ENCODE results near the gene CD37. TPM values are rescaled to one million over a fixed set of nuclear protein-coding genes. Genes with fewer than 3 reads are reported as not detected.
"Not testable (repeated sequence)": the region's sequence is repeated elsewhere in the genome, so short reads cannot be mapped to it uniquely, and the experiment has no call there.

Gene CD37
- total RNA-seq, 1 experiment from 2014 or later = not detected

DNA sequence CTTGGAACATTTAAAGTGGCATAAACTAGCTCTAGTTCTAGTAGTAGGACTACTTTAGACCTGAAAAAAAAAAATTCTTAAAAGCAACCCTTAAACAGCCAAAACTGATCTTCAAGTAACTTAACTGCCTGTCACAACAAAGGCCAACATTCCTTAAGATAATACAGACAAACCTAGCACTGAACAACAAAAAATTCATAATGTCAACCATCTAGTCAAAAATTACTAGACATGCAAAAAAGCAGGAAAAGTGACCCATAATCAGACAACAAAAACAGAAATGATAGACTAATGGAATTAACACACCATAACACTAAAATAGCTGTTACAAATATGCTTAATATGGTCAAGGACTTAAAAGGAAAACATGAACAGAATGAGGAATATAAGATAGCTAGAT lies 16.9 kb upstream of the CD37 start:
- no TSS peak for BruUV-seq (replicated peaks)
- H4K20me1 ChIP-seq (ENCODE audit: low read length) = no peaks in the 10 kb centered on the region
- ChIA-PET POLR2A (ENCODE audit: unreplicated experiment) (no interaction called here), CTCF (interaction anchor here (0.7 kb wide), 1 partner anchor 119 kb away, joined by 3 read pairs; no protein-coding TSS in a partner anchor)
- H2AFZ ChIP-seq (ENCODE audit: low read length) = no peak overlapping the region
- H3K36me3 ChIP-seq (ENCODE audit: low read depth, low read length) = no peaks in the 10 kb centered on the region
- H3F3A ChIP-seq (ENCODE audit: low read length, unreplicated experiment) = no peaks in the 10 kb centered on the region
- H3K4me2 ChIP-seq (ENCODE audit: low read length) = no peak overlapping the region
- no peaks in the 10 kb centered on the region for H3K4me1 ChIP-seq (ENCODE audit: insufficient read depth, low read length)
- H3K9me2 ChIP-seq (replicated peaks; ENCODE audit: low read length) = no peaks in the 10 kb centered on the region
- H3K27ac ChIP-seq (ENCODE audit: low read length) = no peak overlapping the region
- H3K9me3 ChIP-seq (ENCODE audit: low read length) = no peaks in the 10 kb centered on the region; the same call in 1 of the 2 replicates
- TF ChIP-seq EZH2 (IDR thresholded peaks at IDR 0.05; ENCODE audit: low read length, unreplicated experiment) (no peak), EZH2phosphoT487 (IDR thresholded peaks at IDR 0.05; ENCODE audit: borderline replicate concordance, low read length) (no peak)
- TF ChIP-seq, protein P1, sequence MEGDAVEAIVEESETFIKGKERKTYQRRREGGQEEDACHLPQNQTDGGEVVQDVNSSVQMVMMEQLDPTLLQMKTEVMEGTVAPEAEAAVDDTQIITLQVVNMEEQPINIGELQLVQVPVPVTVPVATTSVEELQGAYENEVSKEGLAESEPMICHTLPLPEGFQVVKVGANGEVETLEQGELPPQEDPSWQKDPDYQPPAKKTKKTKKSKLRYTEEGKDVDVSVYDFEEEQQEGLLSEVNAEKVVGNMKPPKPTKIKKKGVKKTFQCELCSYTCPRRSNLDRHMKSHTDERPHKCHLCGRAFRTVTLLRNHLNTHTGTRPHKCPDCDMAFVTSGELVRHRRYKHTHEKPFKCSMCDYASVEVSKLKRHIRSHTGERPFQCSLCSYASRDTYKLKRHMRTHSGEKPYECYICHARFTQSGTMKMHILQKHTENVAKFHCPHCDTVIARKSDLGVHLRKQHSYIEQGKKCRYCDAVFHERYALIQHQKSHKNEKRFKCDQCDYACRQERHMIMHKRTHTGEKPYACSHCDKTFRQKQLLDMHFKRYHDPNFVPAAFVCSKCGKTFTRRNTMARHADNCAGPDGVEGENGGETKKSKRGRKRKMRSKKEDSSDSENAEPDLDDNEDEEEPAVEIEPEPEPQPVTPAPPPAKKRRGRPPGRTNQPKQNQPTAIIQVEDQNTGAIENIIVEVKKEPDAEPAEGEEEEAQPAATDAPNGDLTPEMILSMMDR (conservative IDR thresholded peaks at IDR 0.05; ENCODE audit: low read depth, low read length) = no peak
- DNase-seq (no peak), ATAC-seq (no peak)
- H3K79me2 ChIP-seq (ENCODE audit: low read length) = no peaks in the 10 kb centered on the region
- no peak overlapping the region for H3K4me3 ChIP-seq (ENCODE audit: low read length)
- H3K27me3 ChIP-seq (ENCODE audit: low read length) = no peaks in the 10 kb centered on the region
- intact Hi-C loops (cut with micrococcal nuclease) = no loop called here
- no peak overlapping the region for H3K9ac ChIP-seq (ENCODE audit: low read length)

DNA sequence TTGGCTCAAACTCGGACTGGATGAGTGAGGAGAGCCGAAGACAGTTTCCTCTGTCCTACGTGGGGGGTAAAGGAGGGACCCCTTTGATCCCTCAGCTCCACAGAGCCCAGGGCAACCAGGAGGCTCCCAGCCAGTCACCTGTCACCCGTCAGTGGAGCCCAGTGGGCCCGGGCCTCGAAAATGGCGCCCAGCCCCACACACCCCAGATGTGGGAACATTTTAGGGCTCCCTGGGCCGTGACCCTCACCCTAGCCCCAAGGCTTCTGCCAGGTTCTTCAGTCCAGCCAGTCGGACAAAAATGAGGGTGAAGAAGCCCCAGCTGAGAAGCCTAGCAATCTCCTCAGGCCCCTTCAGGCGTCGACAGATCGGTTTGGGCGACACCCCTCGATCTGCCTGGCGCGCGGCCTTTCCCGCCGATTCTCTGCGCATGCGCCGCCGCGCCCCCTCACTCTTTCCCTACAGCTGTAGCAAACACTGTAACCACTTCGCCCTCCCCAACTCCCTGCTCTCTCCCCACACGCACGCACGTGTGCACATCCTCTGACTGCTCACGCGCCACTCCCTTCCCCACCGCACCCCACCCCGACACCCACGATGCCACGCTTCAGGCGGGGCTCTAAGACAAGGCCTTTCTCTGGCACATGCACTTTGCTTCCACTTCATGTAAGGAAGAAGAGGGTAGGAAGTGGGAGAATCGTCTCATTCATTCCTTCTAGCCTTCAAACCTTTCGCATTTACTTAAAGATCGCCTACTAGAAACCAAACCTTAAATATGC lies 10.2 kb upstream of the CD37 start, which contains the start of gene SLC6A16:
Gene SLC6A16 (minus strand): TSS at position 391 of the 776 bp plus-strand sequence. CDS start 13,844 bp downstream, outside the sequence.
- ChIA-PET POLR2A (ENCODE audit: unreplicated experiment) (no interaction called here), CTCF (no interaction called here)
- DNase-seq (no peak), ATAC-seq (no peak)
- no peaks in the 10 kb centered on the region for H3K4me1 ChIP-seq (ENCODE audit: insufficient read depth, low read length)
- no peaks in the 10 kb centered on the region; the same call in 1 of the 2 replicates for H3K9me3 ChIP-seq (ENCODE audit: low read length)
- no peaks in the 10 kb centered on the region for H3K9me2 ChIP-seq (replicated peaks; ENCODE audit: low read length)
- no peaks in the 10 kb centered on the region for H3F3A ChIP-seq (ENCODE audit: low read length, unreplicated experiment)
- no TSS peak for BruUV-seq (replicated peaks)
- H3K4me2 ChIP-seq (ENCODE audit: low read length) = no peak within 1 kb of the TSS
- H3K4me3 ChIP-seq (ENCODE audit: low read length) = no peak within 1 kb of the TSS
- no peaks in the 10 kb centered on the region for H3K36me3 ChIP-seq (ENCODE audit: low read depth, low read length)
- H3K27ac ChIP-seq (ENCODE audit: low read length) = no peak within 1 kb of the TSS
- TF ChIP-seq, protein P1 (conservative IDR thresholded peaks at IDR 0.05; ENCODE audit: low read depth, low read length) = no peak
- TF ChIP-seq EZH2 (IDR thresholded peaks at IDR 0.05; ENCODE audit: low read length, unreplicated experiment) = no peak
- no peak for TF ChIP-seq EZH2phosphoT487 (IDR thresholded peaks at IDR 0.05; ENCODE audit: borderline replicate concordance, low read length)
- no peak within 1 kb of the TSS for H2AFZ ChIP-seq (ENCODE audit: low read length)
- no peaks in the 10 kb centered on the region for H3K79me2 ChIP-seq (ENCODE audit: low read length)
- no peaks in the 10 kb centered on the region for H4K20me1 ChIP-seq (ENCODE audit: low read length)
- no peak within 1 kb of the TSS for H3K9ac ChIP-seq (ENCODE audit: low read length)
- intact Hi-C loops (cut with micrococcal nuclease) = no loop called here
- no peaks in the 10 kb centered on the region for H3K27me3 ChIP-seq (ENCODE audit: low read length)

DNA sequence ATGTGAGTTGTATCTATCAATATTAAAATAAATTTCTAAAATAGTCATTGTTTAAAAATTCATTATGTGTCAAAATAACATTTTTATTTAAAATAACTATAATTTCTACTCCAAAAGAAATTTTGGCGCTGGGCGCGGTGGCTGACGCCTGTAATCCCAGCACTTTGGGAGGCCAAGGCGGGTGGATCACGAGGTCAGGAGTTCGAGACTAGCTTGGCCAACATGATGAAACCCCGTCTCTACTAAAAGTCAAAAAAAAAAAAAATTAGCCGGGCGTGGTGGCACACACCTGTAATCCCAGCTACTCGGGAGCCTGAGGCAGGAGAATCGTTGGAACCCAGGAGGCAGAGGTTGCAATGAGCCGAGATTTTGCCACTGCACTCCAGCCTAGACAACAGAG lies 9.4 kb upstream of the CD37 start:
- H3K4me3 ChIP-seq (ENCODE audit: low read length); CTCF ChIA-PET; H3K79me2 ChIP-seq (ENCODE audit: low read length); H3K9ac ChIP-seq (ENCODE audit: low read length); H4K20me1 ChIP-seq (ENCODE audit: low read length); POLR2A ChIA-PET (ENCODE audit: unreplicated experiment); H3K27ac ChIP-seq (ENCODE audit: low read length); H3K9me3 ChIP-seq (ENCODE audit: low read length); H3K36me3 ChIP-seq (ENCODE audit: low read depth, low read length); DNase-seq; H3K4me2 ChIP-seq (ENCODE audit: low read length); H3K4me1 ChIP-seq (ENCODE audit: insufficient read depth, low read length); BruUV-seq (replicated peaks); H3K27me3 ChIP-seq (ENCODE audit: low read length); ATAC-seq; H2AFZ ChIP-seq (ENCODE audit: low read length); H3K9me2 ChIP-seq (replicated peaks; ENCODE audit: low read length); H3F3A ChIP-seq (ENCODE audit: low read length, unreplicated experiment); intact Hi-C loops (cut with micrococcal nuclease): not testable (repeated sequence)

Measured in PC-3 (cell line).